HL-60 (cell line): ENCODE measurements around the gene TP73.

Source experiments
- DNase-seq, 2 experiments: peaks; one replicate each; pipeline ENCODE4 v3.0.0-alpha.2; 2010 to 2020; ENCODE audit warnings: low read depth in 1 of 2, low spot score in 1 of 2
- H3K27ac ChIP-seq: fragments of 250-450 bp; sonication (Bioruptor Pico); replicated peaks from 2 replicates; pipeline ENCODE4 v1.5.1; 2020; ENCODE audit warnings: mild to moderate bottlenecking, moderate library complexity
- H3K27me3 ChIP-seq: fragments of 250-450 bp; sonication (Bioruptor Pico); 2 replicates; pipeline ENCODE4 v1.5.1; 2021; ENCODE audit warnings: mild to moderate bottlenecking, moderate library complexity; ENCODE audit not compliant: insufficient read depth, poor library complexity, severe bottlenecking
- H3K4me3 ChIP-seq: replicated peaks from 2 replicates; pipeline ENCODE4 v1.5.1; 2011; ENCODE audit warnings: mild to moderate bottlenecking, control low read depth, low read length; ENCODE audit not compliant: insufficient read depth
- CTCF ChIP-seq: IDR thresholded peaks from one replicate; pipeline ENCODE4 v1.5.1; 2011; ENCODE audit warnings: low read length, control low read depth, inconsistent platforms; ENCODE audit not compliant: insufficient read depth
- GABPA ChIP-seq: IDR thresholded peaks from 2 replicates; pipeline ENCODE4 v1.6.1; 2012; ENCODE audit warnings: low read depth
- POLR2AphosphoS5 ChIP-seq: IDR thresholded peaks from 2 replicates; pipeline ENCODE4 v1.6.1; 2012; ENCODE audit warnings: low read depth
- REST ChIP-seq: IDR thresholded peaks from 2 replicates; pipeline ENCODE4 v1.6.1; 2012; ENCODE audit warnings: low read depth; ENCODE audit not compliant: insufficient replicate concordance
- SPI1 ChIP-seq: IDR thresholded peaks from 2 replicates; pipeline ENCODE4 v1.6.1; 2012; ENCODE audit warnings: low read depth, mild to moderate bottlenecking, borderline replicate concordance

Gene TP73

GRCh38 chr1:3740752-3741151, 88.4 kb downstream of the TP73 start:
- Histone ChIP-seq H3K27ac (no peak overlapping the region), H3K4me3 (no peak overlapping the region), H3K27me3 (no peaks in the 10 kb centered on the region)
- DNase-seq: no peak
- no peak for TF ChIP-seq POLR2AphosphoS5
- no peak for TF ChIP-seq GABPA
- no peak for TF ChIP-seq SPI1
- TF ChIP-seq REST: no peak
- no peak for TF ChIP-seq CTCF

GRCh38 chr1:3741566-3742438, 89.5 kb downstream of the TP73 start:
- H3K27me3 ChIP-seq: no peaks in the 10 kb centered on the region
- no peak for DNase-seq
- no peak for TF ChIP-seq POLR2AphosphoS5
- no peak for TF ChIP-seq REST
- no peak for TF ChIP-seq GABPA
- TF ChIP-seq CTCF: no peak
- TF ChIP-seq SPI1: no peak
- no peak overlapping the region for H3K27ac ChIP-seq
- H3K4me3 ChIP-seq: no peak overlapping the region

- no peak for DNase-seq
- no peak overlapping the region for H3K27ac ChIP-seq
- TF ChIP-seq SPI1: no peak
- no peak for TF ChIP-seq CTCF
- TF ChIP-seq POLR2AphosphoS5: no peak
- TF ChIP-seq REST: no peak
- TF ChIP-seq GABPA: no peak
- no peak overlapping the region for H3K4me3 ChIP-seq
- H3K27me3 ChIP-seq: no peaks in the 10 kb centered on the region
Measured at GRCh38 chr1:3742439-3743298, 90.4 kb downstream of the TP73 start.
